GM19035 (cell line): ENCODE measurements around the gene TAF6L.
A peak's percentile ranks its signal among the peaks of the same experiment; 100 is the strongest.
"Not testable (repeated sequence)": the region's sequence is repeated elsewhere in the genome, so short reads cannot be mapped to it uniquely, and the experiment has no call there.

ENCODE experiments used
- ATAC-seq: cut with Tn5 transposase; IDR thresholded peaks from one replicate; pipeline ENCODE4 v1.9.1; 2021; ENCODE audit not compliant: unreplicated experiment

The TAF6L gene

DNA sequence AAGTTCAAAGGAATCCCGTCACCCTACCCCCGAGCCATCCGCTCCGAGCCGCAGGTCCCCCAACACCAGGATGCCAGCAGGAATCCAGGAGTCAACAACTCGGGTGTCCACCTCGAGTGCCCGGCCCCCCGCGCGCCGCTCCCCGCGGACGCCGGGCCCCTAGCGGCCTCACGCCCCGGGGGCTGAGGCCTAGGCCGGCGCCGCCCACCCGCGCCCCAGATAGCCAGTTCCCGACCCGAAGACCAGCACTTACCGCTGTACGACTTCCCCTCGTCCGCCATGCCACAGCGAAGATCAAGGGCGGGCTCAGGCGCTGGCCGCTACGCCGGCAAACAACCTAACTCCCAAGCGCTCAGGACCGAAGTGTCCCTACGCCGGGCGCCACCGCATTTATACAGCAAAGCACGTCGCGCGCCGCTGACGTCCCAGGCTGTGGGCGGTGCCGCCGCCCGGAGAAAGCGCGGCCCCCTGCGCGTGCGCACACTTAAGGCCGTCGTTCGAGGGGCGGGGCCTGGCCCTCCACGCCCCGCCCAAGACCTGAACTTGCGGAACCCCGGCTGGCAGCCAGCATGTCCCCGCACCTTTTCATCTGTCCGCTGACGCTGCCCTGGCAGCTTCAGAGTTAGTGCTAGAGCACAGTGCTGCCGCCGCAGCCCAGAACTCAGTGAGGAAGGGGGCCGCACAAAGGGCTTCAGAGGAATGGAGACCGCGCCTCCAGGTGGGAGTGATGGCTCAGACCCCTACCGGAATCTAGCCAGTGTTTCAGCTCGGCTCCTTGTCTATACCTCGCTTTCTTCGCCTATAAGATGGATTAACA is 34.1 kb downstream of the TAF6L start, which contains the start of gene NXF1:
TSS of gene NXF1 (minus strand) at position 365 of the 817 bp plus-strand sequence. CDS start at position 281, 84 bp downstream.
- ATAC-seq, result peak; percentile 83

DNA sequence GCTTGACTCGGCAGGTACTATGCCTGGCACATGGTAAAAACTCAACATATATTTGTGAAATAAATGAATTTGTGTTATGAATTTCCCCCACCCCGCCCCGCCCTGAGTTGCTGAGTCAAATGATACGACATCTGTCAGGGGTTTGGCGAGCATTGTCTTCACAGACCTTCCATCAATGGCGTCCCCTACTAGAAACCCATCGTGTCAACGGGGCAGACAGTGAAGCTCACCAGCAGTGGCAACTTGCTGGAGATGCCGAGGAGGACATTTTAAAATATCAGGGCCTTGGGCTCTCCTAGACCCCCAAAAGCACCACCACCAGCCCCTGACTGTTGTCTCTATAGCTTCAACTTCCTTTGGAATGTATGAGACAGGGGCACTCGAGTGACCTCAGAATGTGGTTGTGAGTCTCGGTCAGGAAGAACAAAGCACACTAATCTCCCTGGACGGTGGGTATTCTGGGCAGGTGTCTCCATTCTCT is 34.8 kb downstream of the TAF6L start:
- no peak for ATAC-seq

DNA sequence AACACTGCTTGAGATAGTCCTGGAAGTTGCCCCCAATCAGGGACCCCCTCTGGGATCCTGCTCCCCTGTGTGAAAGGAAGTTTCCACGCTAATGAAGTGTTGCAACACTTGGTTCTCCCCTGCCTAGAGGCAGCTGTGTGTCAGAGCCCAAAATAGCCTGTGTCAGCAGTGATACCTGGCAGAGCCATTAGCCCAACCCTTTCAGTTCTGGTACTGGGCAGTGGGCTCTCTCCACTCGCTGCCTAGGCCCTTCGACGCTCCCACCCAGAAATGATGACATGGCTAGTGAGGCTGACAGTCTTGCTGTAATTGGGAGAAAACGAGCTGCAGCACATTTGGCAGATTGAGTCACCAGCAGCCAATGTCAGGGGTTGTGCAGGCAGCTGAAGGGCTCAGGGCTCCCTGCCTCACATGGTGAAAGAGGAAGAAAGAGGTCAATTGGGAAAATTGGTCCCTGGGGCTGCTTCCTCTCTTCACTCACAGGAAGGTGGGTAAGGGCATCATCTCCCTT is 35.5 kb downstream of the TAF6L start:
- ATAC-seq, result no peak

GRCh38 chr11:62810748-62811147 is 39.6 kb downstream of the TAF6L start:
- no peak for ATAC-seq

GRCh38 chr11:62811659-62812058 is 40.5 kb downstream of the TAF6L start:
- ATAC-seq, result no peak

DNA sequence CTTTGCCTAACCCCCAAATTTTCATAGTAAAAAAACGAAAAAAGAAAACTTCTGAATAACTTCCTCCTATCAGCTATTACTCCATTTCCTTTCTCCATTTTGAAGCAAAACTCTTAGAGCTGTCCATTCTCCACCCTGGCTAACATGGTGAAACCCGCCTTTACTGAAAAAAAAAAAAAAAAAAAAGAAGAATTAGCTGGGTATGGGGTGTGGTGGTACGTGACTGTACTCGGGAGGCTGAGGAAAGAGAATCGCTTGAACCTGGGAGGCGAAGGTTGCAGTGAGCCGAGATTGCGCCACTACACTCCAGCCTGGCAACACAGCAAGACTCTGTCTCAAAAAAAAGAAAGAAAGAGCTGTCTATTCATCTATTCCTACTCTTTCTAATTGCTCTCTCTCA is 45.4 kb downstream of the TAF6L start:
- ATAC-seq, result no peak

DNA sequence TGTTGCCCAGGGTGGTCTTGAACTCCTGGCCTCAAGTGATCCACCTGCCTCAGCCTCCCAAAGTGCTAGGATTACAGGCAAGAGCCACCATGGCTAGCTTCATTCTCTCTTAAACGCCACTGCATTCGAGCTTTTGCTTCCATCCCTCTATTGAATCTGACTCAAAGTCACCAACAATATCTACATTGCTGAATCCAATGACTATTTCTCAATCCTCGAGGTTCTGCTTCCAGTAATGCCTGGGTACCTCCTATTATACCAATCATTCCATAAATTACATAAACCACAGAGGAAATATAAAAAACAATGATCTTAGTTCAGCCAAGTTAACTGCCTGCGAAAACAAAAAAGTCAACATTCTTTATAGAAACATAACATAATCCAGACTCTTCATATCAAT is 45.9 kb downstream of the TAF6L start:
- no peak for ATAC-seq

DNA sequence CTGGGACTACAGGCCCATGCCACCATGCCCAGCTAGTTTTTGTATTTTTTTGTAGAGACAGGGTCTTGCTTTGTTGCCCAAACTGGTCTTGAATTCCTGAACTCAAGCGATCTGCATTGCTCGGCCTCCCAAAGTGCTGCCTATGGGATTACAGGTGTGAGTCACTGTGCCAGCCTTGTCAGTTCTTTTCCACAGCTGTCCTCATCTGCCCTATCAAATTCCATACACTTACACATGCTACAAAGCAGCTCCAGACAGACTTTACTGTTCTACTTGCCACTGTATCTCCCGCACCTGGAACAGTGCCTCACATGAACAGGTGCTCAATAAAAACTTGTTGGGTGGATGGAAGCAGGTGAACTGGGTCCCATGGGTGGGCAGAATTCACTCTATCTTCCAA is 52.5 kb downstream of the TAF6L start:
- no peak for ATAC-seq

DNA sequence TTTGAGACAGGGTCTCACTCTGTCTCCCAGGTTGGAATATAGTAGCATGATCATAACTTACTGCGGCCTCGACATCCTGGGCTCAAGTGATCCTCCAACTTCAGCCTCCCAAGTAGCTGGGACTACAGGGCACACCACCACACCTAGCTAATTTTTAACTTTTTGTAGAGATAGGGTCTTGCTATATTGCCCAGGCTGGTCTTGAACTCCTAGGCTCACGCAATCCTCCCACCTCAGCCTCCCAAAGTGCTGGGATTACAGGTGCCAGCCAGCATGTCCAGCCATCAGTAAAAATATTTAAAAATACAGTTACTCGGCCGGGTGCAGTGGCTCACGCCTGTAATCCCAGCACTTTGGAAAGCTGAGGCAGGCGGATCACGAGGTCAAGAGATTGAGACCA is 56.9 kb downstream of the TAF6L start:
- not testable (repeated sequence) for ATAC-seq

DNA sequence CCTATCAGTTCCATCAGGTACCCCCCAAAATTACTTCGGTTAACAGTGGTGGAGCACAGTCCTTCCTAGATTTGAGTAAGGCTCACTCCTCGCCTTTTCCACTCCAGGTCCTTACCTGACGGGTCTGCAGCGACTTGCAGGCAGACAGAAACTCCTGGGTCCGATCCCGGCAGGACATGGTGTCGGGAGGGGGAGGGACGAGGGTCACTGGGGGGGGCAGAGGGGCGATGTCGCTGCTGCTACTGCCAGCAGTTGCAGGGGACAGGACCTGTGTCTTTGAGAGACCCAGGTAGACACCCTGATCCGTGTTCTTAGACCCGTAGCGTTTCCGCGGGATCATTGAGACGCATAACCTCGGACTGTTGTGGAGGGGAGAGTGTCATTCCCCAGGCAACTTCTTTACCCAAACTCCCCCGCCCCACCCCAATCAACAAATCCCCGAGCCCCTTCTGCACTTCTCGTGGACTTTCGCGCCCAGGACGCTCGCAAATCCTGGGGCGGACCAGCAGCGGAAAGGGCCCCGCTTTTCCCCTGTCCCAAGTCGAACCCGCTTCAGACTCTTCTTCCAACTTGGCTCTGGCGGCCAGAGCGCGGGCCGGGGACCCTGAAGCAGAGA is 59.8 kb downstream of the TAF6L start:
- no peak for ATAC-seq

DNA sequence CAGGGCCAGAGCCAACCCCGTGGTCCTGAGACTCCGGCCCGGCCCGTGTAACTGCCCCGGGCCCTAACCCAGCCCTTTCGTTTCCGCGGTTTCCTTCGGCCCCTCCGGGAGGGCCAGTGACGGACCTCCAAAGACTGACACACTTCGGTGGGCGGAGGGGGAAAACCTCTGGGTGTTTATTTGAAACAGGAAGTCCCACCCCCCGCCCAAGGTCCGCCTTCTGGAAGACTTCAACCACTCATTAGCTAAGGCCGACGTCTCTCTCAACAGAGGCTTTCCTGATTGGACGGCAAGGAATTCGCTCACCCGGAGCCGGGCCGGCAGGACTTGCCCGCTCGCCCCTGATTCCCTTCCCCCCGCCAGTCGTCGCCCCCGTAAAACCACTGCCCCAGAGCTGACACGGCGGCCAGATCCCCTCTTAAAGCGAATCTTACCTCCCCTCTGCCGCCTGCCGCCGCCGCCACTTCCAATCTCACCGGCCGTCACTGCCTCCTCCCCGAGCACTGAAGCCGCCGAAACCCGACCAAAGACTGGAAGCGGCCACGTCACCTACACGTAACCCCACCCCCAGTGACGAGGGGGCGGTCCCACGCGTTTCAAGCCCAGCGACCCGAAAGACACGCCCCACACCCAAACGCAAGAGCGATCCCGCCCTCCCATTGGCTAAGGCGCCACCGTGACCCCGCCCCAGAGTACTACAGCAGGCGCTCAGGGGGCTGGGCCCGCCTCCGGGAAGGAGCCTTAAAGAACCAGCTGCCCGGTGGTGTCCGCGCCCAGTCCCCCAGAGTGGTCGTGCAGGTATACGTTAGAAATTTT is 60.5 kb downstream of the TAF6L start, which contains the start of gene STX5:
TSS of gene STX5 (minus strand) at position 532 of the 816 bp plus-strand sequence. CDS start 808 bp downstream, outside the sequence.
- ATAC-seq, result peak; percentile 79

DNA sequence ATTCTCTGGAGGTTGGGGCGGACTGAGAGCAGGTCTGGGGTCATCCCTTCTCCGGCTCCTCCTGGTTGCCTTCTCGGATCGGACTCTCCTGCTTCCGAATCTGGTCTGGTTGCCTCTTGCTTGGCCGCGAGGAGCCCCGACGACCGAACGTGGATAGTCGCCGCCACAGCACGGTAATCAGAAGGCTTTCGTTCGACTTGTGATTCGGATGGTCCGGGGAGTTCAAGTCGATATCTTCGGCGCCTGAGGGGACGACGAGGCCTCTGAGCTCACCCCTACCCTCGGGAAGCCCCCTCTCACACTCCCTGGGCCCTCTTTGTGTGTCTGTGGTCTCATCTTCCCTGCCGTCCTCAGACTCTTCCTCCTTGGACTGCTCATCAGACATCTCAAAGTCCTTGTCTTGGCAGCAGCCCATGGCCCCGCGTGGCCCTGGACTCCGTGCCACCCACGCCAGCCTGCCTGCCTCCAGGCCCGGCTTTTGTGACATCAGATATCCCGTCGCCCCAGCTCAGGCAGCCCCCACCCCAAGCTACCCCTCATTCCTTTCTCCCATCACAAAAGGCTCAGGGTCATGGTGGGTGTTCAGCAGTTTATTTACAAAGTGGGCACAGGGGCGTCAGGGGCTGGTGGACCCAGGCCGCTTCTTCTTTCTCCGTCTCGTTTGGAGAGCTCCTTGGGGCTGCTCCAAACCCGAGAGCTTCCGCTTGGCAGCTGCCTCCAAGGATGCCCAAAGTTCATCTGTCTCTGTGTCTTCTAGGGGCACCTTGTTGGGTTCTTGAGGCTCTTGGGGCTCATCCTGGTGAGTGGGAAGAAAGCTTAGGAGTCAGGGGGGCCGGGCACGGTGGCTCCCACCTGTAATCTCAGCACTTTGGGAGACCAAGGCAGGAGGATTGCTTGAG is 61.4 kb downstream of the TAF6L start, which contains the start of gene TEX54:
TSS of gene TEX54 (minus strand) at position 506 of the 899 bp plus-strand sequence.
- peak; percentile 13 for ATAC-seq

- no peak for ATAC-seq
These were observed 64.1 kb downstream of the TAF6L start for GRCh38 chr11:62835336-62835735.
